Amniotic epithelial cell (primary cell): ENCODE measurements around the gene AANAT.
"Not testable (repeated sequence)": the region's sequence is repeated elsewhere in the genome, so short reads cannot be mapped to it uniquely, and the experiment has no call there.

Experiments
- DNase-seq: peaks from one replicate; pipeline ENCODE4 v3.0.0-alpha.2; 2010; ENCODE audit warnings: low read depth

AANAT gene

GRCh38 chr17:76506408-76507345, 39.3 kb downstream of the AANAT start:
- peak; percentile 37 for DNase-seq

GRCh38 chr17:76508472-76509063, 41.2 kb downstream of the AANAT start:
- not testable (repeated sequence) for DNase-seq

DNA sequence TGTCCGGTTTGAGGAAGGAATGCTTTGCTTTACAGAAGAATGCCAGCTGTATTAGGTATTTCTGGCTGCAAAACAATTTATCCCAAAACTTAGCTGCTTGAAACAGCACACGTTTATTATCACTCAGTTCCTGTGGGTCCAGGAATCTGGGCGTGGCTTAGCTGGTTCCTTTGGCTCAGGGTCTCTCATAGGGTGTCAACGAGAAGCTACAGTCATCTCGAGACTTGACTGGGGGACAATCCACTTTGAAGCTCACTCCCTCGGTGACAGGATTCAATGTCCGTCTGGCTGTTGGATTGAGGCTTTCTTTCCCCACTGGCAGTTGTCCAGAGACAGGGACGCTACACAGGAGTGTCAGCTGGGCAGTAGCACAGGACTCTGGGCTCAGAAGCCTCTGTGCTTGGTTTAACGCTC, 43.4 kb downstream of the AANAT start:
- DNase-seq, result no peak

DNA sequence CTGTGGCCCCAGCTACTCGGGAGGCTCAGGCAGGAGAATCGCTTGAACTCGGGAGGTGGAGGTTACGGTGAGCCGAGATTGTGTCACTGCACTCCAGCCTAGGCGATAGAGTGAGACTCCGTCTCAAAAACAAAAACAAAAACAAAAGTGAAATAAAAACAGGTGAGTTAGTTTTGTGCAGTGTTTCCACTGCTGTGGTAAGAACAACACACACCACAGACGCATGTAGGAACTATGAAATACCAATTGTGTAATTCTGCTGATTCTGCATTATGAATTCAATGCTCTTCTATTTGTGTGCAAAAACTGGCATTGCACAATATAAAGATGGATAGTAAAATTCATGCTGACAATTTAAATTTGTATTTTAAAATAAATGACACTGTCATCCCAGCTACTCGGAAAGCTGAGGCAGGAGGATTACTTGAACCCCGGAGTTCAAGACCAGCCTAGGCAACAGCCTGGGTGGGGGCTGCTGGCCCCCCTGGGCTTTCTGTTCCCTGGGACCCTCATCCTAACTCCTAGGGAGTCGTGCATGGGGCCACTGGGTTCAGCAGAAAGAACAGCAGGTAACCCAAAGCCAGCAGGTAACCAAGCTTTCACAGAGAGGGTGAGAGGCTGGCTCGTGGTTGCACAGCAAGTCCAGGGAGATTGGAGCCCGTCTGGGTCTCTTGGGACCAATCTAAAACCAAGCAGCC, 44.4 kb downstream of the AANAT start:
- peak; percentile 60 for DNase-seq

GRCh38 chr17:76512366-76513305, 45.2 kb downstream of the AANAT start:
- DNase-seq, result no peak

GRCh38 chr17:76513306-76513692, 45.9 kb downstream of the AANAT start:
- no peak for DNase-seq

DNA sequence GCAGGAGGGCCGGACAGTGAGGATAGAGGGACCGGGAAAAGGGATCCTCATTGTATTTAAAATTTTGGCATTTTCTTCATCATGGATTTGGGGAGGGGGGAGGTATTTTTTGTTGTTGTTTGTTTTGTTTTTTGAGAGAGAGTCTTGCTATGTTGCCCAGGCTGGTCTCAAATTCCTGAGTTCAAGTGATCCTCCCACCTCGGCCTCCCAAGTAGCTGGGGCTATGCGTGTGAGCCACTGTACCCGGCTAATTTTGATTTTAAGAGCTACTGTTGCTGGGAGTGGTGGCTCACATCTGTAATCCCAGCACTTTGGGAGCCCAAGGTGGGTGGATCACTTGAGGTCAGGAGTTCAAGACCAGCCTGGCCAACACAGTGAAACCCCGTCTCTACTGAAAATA, 47.0 kb downstream of the AANAT start:
- not testable (repeated sequence) for DNase-seq

DNA sequence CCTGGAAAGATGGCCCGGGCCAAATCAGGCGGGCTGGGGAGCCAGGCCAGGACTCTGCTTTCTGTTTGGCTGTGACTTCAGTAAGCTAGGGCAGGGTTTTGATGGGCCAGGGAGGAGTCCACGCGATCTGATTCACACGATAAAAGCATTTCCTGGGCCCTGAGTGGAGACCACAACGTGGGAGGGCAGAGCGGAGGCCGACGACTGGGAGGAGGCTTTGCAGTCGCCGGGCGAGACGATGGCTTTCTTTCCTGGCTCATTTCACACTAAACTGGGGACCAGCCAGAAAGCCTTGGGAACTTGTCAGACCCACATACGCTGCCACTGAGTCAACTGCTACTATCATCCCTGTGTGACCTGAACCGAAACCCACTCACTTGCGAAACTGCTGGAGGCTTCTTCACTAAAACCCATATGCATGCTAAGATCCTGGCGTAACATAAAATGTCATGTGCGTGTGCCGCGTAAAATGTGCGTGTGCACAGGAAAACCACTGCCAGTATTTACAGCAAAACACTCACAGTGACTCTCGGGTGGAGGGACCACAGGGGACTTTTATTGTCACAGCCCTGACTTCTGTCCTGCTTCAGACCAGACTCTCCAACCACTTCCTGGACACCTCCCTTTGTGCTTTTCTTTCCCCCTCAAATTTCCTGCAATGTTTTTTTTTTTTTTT, 48.0 kb downstream of the AANAT start:
- peak; percentile 83 for DNase-seq

GRCh38 chr17:76517638-76518038, 50.2 kb downstream of the AANAT start:
- DNase-seq, result peak; percentile 24

DNA sequence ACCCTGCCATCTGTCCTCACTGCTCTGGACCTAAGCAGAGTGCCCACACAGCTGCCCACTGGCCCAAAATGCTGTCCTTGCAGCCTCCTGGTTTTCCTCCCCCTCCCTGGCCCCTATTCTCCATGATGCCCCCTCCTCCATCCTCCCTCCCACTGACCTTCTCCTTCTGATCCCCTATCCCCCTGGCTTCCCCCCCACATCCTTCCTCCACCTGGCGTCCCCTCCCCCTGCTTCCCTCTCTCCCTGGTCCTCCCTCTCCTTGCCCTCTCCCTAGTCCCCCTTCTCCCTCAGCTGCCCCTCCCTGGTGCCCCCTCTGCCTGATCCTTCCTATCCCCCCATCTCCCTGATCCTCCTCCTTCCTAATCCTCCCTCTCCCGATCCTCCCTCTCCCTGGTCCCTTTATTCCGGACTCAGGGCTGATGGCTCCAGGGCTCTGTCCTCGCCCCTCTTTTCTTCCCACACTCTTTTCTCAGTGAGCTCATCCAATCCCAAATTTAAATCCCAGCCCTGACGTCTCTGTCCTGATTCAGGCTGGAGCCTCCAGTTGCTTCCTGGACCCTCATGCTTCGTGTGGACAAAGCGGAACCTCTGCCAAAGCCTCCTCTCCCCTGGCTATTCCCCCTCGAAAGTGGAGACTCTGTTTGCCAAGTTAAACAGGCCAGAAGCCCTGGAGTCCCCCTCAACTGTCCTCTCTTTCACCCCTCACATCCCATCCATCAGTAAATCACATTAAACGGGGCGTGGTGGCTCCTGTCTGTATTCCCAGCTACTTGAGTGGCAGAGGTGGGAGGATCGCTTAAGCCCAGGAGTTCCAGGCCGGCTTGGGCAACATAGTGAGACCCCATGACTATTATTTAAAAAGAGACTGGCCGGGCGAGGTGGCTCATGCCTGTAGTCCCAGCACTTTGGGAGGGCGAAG, 51.9 kb downstream of the AANAT start:
- no peak for DNase-seq
